Measurements from ENCODE around the gene FBXO3. TPM values are rescaled to one million over a fixed set of nuclear protein-coding genes. Genes with fewer than 3 reads are reported as not detected.

The FBXO3 gene
- total and polyA plus RNA-seq, 2 of the 8 experiments (the other 6 are each of a cell fraction or from before 2014, with no cell fraction given) = 15.9 to 25.7 TPM

GRCh38 chr11:33774736-33775466 is 581 bp upstream of the FBXO3 start (continued):
- TF ChIP-seq CTCF (IDR thresholded peaks at IDR 0.05; ENCODE audit: control extremely low read depth in 1 of 3, insufficient read depth in 1 of 3, low read depth in 1 of 3, low read length in 3 of 3) (no peak), FOSL1 (IDR thresholded peaks at IDR 0.05; ENCODE audit: insufficient read depth, low read depth, low read length) (no peak), SP2 (IDR thresholded peaks at IDR 0.05; ENCODE audit: low read length) (no peak), TBP (IDR thresholded peaks at IDR 0.05; ENCODE audit: low read depth, low read length) (no peak), RAD21 (IDR thresholded peaks at IDR 0.05 in 1 of 2, conservative IDR thresholded peaks at IDR 0.05 in 1 of 2; ENCODE audit: low read depth in 2 of 2, low read length in 2 of 2) (no peak)
- TF ChIP-seq, protein P1, sequence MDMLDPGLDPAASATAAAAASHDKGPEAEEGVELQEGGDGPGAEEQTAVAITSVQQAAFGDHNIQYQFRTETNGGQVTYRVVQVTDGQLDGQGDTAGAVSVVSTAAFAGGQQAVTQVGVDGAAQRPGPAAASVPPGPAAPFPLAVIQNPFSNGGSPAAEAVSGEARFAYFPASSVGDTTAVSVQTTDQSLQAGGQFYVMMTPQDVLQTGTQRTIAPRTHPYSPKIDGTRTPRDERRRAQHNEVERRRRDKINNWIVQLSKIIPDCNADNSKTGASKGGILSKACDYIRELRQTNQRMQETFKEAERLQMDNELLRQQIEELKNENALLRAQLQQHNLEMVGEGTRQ (IDR thresholded peaks at IDR 0.05; ENCODE audit: low read length) = no peak

Data from H1 (cell line).